AG09319 (cell line): Measurements from ENCODE around the gene IL18BP.

ENCODE experiments used
- DNase-seq: peaks from one replicate; pipeline ENCODE4 v3.0.0-alpha.2; 2010; ENCODE audit warnings: low read depth; ENCODE audit errors: extremely low read depth
- CTCF ChIP-seq: IDR thresholded peaks from 2 replicates; pipeline ENCODE4 v1.5.1; 2011; ENCODE audit warnings: low read depth, mild to moderate bottlenecking, inconsistent platforms, low read length, moderate library complexity

IL18BP gene

GRCh38 chr11:71998649-71999310 lies at the start of gene IL18BP:
IL18BP (plus strand) TSS chr11:71998909; CDS start chr11:71999985, 1,076 bp downstream.
- no peak for DNase-seq
- no peak for TF ChIP-seq CTCF

- DNase-seq = no peak
- no peak for TF ChIP-seq CTCF
These were observed 49.7 kb upstream of the IL18BP start for GRCh38 chr11:71949034-71949433.

- no peak for TF ChIP-seq CTCF
- no peak for DNase-seq
These were observed 46.9 kb upstream of the IL18BP start for GRCh38 chr11:71951741-71952310.

- no peak for DNase-seq
- no peak for TF ChIP-seq CTCF
These were observed 42.7 kb upstream of the IL18BP start for GRCh38 chr11:71955898-71956456.

- DNase-seq = no peak
- no peak for TF ChIP-seq CTCF
These were observed 36.2 kb upstream of the IL18BP start for GRCh38 chr11:71962428-71963038.

GRCh38 chr11:71963468-71963867 lies 35.2 kb upstream of the IL18BP start:
- no peak for TF ChIP-seq CTCF
- no peak for DNase-seq

GRCh38 chr11:71964641-71965040 lies 34.1 kb upstream of the IL18BP start:
- no peak for DNase-seq
- TF ChIP-seq CTCF = no peak
